Measurements from ENCODE around the gene SLC25A27. TPM values are rescaled to one million over a fixed set of nuclear protein-coding genes. Genes with fewer than 3 reads are reported as not detected.

SLC25A27 gene
- total and polyA plus RNA-seq, 8 donors = 1.6 to 55.8 (median 32.4) TPM

GRCh38 chr6:46690911-46691451, 38.2 kb downstream of the SLC25A27 start:
- TF ChIP-seq POLR2AphosphoS5 (IDR thresholded peaks at IDR 0.05) = no peak
- TF ChIP-seq CTCF (IDR thresholded peaks at IDR 0.05) = no peak
- no peak for TF ChIP-seq POLR2A (IDR thresholded peaks at IDR 0.05)
- no peak for TF ChIP-seq EP300 (IDR thresholded peaks at IDR 0.05)
- intact Hi-C loops (cut with DNase I; ENCODE audit: low total_unique reads) = no loop called here
- Histone ChIP-seq H3K36me3 (no peaks in the 10 kb centered on the region), H3K4me3 (no peak overlapping the region), H3K9me3 (peaks cover 0 to 6% (median 0%) of the 10 kb centered on the region in 4 donors), H3K27ac (no peak overlapping the region), H3K27me3 (no peaks in the 10 kb centered on the region), H3K4me1 (no peaks in the 10 kb centered on the region)
- 53 to 65% (median 58%) methylated on average over 1 of the region's 1 CpG for WGBS, 5 donors
- DNase-seq = no peak

GRCh38 chr6:46699970-46700369, 47.2 kb downstream of the SLC25A27 start:
- H3K36me3 ChIP-seq = no peaks in the 10 kb centered on the region
- H3K4me3 ChIP-seq = no peak overlapping the region
- TF ChIP-seq CTCF (IDR thresholded peaks at IDR 0.05) (no peak), EP300 (IDR thresholded peaks at IDR 0.05) (no peak), POLR2A (IDR thresholded peaks at IDR 0.05) (no peak), POLR2AphosphoS5 (IDR thresholded peaks at IDR 0.05) (no peak)
- DNase-seq = no peak
- no peaks in the 10 kb centered on the region for H3K4me1 ChIP-seq
- H3K9me3 ChIP-seq = no peaks in the 10 kb centered on the region
- H3K27ac ChIP-seq = no peak overlapping the region
- no peaks in the 10 kb centered on the region for H3K27me3 ChIP-seq
- 60 to 79% (median 73%) methylated on average over 1 of the region's 1 CpG for WGBS, 5 donors
- intact Hi-C loops (cut with DNase I; ENCODE audit: low total_unique reads) = no loop called here

- Histone ChIP-seq H3K4me1 (no peaks in the 10 kb centered on the region), H3K36me3 (no peaks in the 10 kb centered on the region), H3K27me3 (peaks cover 0 to 4% (median 0%) of the 10 kb centered on the region in 3 donors), H3K9me3 (no peaks in the 10 kb centered on the region), H3K4me3 (no peak overlapping the region), H3K27ac (no peak overlapping the region)
- DNase-seq = peak in 1 of 2 donors; percentile 37
- 6 to 10% (median 8%) methylated on average over 3 of the region's 3 CpGs for WGBS, 5 donors
- intact Hi-C loops (cut with DNase I; ENCODE audit: low total_unique reads) = no loop called here
- TF ChIP-seq CTCF (IDR thresholded peaks at IDR 0.05) = no peak
- no peak for TF ChIP-seq POLR2AphosphoS5 (IDR thresholded peaks at IDR 0.05)
- no peak for TF ChIP-seq EP300 (IDR thresholded peaks at IDR 0.05)
- TF ChIP-seq POLR2A (IDR thresholded peaks at IDR 0.05) = no peak
Observed at GRCh38 chr6:46704562-46704961, 51.8 kb downstream of the SLC25A27 start.

GRCh38 chr6:46706464-46706863, 53.7 kb downstream of the SLC25A27 start:
- intact Hi-C loops (cut with DNase I; ENCODE audit: low total_unique reads) = no loop called here
- TF ChIP-seq POLR2AphosphoS5 (IDR thresholded peaks at IDR 0.05) = no peak
- TF ChIP-seq CTCF (IDR thresholded peaks at IDR 0.05) = no peak
- TF ChIP-seq EP300 (IDR thresholded peaks at IDR 0.05) = no peak
- TF ChIP-seq POLR2A (IDR thresholded peaks at IDR 0.05) = no peak
- no peaks in the 10 kb centered on the region for H3K9me3 ChIP-seq
- H3K4me1 ChIP-seq = no peaks in the 10 kb centered on the region
- H3K27me3 ChIP-seq = peaks cover 0 to 4% (median 0%) of the 10 kb centered on the region in 3 donors
- DNase-seq = no peak
- no peaks in the 10 kb centered on the region for H3K36me3 ChIP-seq
- WGBS, 5 donors = 78 to 85% (median 83%) methylated on average over 2 of the region's 2 CpGs
- no peak overlapping the region for H3K27ac ChIP-seq
- no peak overlapping the region for H3K4me3 ChIP-seq
